GM19043 (cell line): ENCODE data around the gene PRDM15.

Experiments
- ATAC-seq: cut with Tn5 transposase; IDR thresholded peaks from one replicate; pipeline ENCODE4 v1.9.1; 2021; ENCODE audit warnings: low read depth; ENCODE audit not compliant: unreplicated experiment

PRDM15 gene

GRCh38 chr21:41827951-41828883 is 50.9 kb downstream of the PRDM15 start:
- no peak for ATAC-seq

DNA sequence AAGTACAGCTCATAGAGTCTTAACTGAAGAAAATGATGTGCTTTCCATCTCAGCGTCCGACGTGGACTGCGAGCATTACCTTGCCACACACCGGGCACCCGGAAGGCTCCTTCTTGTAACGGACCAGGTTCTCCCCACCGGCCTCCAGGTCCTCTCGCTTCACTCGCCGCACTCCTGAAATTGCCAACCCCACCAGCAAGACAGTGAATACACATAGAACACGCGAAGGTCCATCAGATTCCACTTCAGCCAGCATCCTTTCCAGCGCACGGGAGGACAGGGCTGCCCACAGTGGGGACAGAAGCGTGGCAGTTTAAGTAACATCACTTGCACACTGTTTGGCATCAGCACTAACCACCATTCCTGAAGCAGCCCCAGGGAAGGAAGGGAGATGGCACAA is 53.3 kb downstream of the PRDM15 start:
- ATAC-seq, result no peak

- ATAC-seq, result no peak
Measured at GRCh38 chr21:41825216-41825615, 53.9 kb downstream of the PRDM15 start.

GRCh38 chr21:41824466-41825207 is 54.5 kb downstream of the PRDM15 start:
- ATAC-seq, result no peak

DNA sequence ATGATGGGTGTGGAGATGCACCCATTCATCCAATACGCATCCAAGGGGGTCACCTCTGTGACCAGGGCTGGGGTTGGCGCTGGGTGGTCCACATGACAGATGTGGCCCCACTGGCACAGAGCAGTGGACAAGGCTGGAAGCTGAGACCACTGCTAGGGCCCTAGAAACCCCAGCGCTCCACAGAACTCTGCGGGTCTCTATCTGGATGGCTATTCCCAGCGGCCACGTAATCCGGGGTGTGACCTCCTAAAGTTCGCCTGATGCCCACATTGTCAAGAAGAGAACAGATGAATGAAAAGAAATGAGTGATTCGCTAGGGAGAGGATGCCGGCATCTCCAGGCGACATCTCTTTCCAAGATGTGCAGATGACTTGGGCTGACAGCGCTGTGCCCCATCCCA is 55.2 kb downstream of the PRDM15 start:
- no peak for ATAC-seq

DNA sequence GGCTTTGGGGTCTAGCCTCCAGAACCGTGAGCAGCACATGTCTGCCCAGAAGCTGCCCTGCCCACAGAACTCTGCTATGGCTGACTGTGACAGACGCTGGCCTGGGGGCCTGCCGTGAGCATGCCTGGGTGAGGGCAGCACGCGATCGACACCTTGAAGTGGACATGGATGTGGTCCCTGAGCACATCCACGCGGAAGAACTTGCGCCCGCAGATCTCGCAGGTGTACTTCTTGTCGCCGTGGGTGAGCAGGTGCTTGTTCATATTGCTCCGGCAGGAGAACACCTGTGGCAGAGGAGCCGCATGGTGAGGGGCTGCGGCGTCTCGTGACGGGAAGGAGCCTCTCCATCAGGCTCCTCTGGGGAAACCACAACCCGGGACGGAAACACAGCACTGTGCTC is 56.0 kb downstream of the PRDM15 start:
- ATAC-seq, result no peak

DNA sequence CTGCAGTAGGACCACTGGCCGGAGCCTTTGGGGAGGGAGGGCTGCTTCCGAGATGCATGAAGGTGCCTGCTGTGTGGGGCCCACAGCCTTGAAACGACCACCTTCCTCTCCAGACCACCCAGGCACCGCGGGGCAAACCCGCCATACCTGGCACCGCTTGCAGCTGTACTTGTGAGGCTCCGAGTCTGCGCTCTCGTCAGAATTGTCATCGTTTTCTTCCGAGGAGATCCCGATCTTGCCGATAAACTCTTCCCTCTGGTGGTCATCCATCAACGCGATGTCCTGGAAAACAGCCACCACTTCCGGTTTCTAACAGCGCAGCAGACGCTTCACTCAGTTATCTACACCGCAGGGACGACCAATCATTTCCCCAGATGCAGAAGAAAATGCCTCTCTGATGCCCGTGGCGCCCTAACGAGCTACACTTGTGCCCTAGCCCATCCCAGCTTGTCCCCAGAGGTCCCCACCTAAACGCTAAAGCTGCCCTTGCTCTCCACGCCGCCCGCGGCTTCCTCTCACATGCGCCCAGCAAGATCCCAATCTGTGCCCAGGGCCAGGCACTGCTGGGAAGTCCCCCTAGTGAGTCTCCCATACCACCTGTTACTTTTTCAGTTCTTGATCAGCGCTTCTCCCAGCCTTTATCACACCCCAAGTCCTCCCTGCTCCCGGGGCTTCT is 57.2 kb downstream of the PRDM15 start:
- ATAC-seq, result no peak

DNA sequence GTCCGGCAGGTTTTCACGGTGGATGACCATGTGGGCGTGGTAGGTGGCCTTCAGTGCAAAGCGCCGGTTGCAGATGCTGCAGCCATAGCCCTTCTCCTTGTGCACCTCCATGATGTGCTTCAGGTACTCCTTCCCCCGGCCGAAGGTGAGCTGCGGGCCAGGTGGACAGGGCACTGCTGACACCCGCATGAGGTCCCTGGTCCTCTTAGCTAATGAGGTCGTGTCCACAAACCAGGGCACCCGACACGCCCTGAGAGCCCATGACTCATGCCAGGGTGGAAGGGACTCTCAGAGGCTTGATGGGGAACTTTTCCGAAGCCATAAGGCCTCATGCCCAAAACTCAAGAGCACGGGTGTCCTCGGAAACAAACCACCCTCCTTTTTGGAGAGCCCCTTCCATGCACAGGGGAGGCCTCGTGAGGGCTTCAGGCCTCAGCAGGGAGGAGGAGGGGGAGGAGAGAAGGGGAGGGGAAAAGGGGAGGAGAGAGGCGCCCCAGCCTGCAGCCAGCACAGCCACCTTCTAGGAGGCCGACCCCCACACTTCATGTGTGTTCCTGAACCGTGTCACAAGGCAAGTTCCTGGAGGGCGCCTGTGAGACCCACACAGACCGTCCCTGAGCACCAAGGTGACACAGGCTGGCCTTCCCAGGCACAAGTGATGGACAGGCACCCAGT is 57.9 kb downstream of the PRDM15 start:
- ATAC-seq, result no peak

DNA sequence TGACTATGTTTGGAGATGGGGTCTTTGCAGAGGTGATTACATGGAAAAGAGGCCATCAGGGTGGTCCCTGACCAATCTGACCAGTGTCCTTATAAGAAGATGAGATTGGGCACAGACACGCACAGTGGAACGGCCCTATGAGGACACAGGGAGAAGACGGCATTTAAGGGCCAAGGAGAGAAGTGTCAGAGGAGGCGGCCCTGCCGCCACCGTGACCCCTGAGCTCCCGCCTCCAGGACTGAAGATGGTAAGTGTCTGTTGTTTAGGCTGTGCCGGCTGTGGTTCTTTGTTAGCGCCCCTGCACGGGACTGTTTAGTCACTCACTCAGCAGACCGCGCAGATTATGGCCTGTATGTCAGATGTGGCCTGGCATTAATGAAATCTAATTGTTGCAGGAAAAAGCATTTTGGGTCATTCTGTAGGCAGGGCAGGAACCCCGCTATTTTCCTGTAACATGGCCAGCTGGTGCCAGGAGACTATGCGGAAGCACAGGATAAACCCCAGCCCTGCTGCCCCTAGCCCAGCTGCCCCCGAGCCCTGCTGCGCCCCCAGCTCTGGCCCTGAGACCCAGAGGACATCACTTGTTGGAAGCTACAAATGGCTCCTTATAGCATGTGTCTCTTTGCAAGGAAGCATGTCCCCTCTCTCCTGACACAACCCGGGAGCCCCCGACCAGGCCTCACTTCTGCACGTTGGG is 58.6 kb downstream of the PRDM15 start:
- ATAC-seq, result no peak

DNA sequence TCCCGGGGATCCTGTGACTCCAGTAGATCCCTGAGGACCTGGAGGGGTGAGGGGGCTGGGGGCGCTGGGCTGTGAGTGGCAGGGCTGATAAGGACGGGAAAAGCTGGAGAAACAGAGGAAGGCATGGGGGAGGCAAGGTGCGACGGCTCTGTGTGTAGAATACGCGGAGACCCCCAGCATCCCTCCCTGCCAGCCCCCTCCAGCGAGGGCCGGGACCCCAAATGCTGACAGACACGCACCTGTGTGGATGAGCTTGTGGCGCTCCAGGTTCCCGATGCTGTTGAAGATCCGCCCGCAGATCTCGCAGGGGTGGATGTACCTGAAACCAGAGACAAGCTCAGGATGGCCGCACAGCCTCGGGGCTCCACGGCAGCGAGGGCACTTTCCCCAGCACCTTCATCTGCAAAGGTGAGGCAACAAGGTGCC is 59.3 kb downstream of the PRDM15 start:
- no peak for ATAC-seq

DNA sequence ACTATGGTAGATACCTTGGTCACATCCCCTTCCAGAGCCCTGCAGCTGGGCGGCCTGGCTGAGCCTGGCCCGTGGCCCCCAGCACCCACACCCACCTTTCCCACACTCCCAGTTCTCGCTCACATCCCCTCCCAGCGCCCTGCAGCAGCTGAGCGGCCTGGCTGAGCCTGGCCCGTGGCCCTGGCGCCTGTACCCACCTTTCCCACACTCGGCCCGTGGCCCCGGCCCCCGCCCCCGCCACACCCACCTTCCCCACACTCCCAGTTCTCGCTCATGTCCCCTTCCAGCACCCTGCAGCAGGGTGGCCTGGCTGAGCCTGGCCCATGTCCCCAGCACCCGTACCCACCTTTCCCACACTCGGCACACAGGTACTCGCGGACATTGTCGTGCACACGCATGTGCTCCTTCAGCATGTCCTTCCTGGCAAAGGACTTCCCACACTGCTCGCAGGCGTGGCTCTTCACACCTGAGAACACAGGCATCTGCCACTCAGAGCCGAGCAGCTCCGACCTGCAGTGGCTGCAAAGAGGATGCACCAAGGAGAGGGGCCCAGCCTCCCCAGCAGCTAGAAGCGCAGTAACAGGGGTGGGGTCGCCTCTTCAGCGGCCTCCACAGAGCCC is 59.8 kb downstream of the PRDM15 start:
- no peak for ATAC-seq

DNA sequence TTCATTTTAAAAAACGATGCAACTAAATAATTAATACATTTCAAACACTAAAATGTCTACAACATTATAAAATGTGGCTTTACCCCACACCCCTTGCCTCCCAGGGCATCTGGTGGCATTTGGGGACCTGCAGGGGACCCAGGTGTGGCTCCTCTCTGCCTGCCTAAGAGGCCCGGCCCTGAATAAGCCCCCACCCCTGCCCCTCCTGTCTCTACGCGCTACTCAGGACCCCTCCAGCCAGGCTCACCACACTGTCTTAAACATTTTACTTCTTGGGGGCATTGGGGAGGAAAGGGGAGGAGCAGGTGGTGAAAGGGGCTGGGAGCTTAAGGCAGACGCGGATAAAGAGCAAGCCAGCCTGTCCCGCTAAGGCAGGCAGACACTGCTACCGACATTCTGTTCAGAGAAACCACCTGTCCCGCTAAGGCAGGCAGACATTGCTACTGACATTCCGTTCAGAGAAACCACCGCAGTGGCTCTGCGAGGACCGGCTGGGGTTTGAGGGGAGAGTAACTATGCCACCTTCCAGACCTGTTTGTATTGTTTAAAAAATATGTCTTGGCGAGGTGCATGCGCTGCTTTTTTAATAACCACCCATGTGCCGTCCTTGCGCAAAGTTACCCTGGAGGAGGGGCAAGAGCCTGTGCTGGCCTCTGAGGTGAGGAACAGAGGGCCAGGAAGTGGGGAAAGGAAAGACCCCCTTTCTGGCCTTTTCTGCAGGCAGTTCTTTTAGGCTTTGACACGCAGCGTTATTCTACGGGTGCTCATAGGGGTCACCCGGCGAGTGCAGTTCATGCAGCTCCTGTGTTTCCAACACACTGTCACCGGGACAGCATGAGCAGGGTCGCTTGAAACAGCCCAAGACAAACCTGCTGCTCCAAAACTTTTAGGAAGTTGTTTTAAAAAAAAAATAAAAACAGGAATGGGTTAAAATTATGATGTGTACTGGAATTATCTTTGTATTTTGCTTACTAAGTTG is 61.0 kb downstream of the PRDM15 start:
- ATAC-seq, result no peak

GRCh38 chr21:41817228-41817627 is 61.9 kb downstream of the PRDM15 start:
- ATAC-seq, result no peak

DNA sequence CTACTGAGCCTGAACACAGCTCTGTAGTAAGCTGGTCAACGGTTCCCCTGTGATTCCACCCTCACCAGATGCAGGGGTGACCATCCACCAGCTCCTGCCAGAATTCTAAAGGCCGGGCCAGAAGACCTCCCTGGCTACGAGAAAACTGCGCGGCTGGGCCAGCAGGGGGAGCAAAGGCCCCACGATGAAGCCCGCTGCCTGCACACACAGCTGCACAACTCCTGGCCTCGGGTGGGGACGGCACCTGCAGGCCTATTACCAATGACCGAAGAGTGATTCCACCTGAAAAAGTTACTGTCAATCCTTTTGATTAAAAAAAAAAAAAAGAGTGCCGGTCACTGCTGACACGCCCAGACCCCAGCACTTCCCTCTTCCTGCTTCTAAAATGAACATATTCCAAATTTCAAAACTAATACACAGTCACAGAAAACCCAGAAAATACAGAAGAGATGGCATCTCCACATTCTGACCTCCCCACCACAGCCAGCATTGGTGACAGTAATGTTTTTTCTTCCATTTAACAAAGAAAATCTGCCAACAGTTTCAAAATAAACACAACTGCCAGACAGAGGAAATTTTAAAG is 62.5 kb downstream of the PRDM15 start:
- ATAC-seq, result peak; percentile 66

DNA sequence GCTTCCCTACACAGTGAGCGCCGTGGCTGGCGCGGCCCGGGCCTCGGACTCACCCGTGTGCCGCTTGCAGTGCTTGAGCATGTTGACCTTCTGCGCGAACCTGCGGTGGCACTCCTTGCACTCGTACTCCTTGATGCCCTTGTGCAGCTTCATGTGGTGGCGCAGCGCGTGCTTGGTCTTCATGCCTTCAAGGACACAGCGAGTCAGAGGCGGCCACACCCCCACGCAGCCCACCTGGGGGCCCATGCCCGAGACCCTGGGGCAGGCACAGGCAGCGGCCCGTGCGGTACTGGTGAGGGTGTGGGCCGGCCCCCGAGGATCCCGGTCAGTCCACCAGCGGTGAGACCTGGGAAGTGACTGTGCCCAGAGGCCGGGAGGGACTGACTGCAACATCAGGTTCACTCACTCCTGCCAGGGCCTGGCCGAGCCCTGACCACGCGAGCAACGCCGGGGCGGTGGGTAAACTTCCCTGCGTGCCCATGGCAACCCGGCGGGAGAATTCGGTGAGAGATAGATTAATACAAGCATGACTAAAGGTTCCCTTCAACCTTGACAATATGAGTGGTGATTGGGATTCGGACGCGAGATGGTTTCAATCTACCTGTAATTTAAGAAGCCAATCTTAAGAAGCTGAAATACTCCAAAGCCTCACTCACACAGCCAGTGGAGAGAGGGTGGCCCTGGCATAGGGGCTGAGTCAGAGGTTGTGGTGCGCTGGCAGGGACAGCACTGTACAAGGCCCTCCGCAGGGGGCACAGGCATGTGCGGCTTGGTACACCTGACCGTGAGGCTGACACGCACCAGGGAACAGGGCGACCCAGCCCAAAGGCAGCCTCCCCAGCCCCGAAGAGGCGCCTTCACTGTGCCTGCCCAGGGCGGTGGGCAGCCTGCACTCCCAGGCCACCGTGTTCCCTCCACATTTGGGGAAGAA is 63.2 kb downstream of the PRDM15 start:
- ATAC-seq, result no peak

DNA sequence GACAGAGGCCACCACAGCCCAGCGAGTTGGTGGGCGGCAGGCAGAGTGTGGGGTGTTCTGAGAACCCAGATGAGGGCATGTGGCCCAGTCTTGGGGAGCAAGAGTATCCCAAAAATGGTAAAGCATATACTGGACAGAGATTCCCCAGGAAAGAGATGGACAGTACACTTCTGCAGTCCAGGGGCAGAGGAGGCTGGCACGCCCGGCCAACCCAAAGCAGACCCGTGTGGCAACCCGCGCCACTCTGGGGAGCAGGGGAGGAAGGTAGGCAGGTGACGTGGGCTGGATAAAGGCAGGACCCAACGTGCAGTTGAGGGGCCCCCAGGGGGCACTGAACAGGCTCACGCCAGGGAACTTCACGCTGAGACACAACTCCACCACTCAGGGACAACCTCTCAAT is 65.9 kb downstream of the PRDM15 start:
- ATAC-seq, result no peak

GRCh38 chr21:41812679-41813078 is 66.5 kb downstream of the PRDM15 start:
- no peak for ATAC-seq
